ENCODE measurements around the gene DECR2. TPM values are rescaled to one million over a fixed set of nuclear protein-coding genes. Genes with fewer than 3 reads are reported as not detected.
A peak's percentile ranks its signal among the peaks of the same experiment; 100 is the strongest.

Gene DECR2
- total RNA-seq, 1 donor from 2014 or later = 8.4 TPM

- no peaks in the 10 kb centered on the region for H3K27me3 ChIP-seq (ENCODE audit: low read depth)
- no peak for TF ChIP-seq CTCF (IDR thresholded peaks at IDR 0.05; ENCODE audit: borderline replicate concordance)
- no peaks in the 10 kb centered on the region for H3K9me3 ChIP-seq (replicated peaks)
- no peak for DNase-seq
- H3K4me1 ChIP-seq = peaks cover 59% of the 10 kb centered on the region
- intact Hi-C loops (cut with micrococcal nuclease) = no loop called here
- no peak overlapping the region for H3K27ac ChIP-seq (replicated peaks)
- H3K4me3 ChIP-seq = peak overlapping the region; percentile 77
- H3K36me3 ChIP-seq = peaks cover 24% of the 10 kb centered on the region
Observed at GRCh38 chr16:379961-380761, 21.5 kb upstream of the DECR2 start.

- Histone ChIP-seq H3K4me1 (peaks cover 59% of the 10 kb centered on the region), H3K36me3 (peaks cover 20% of the 10 kb centered on the region), H3K27me3 (ENCODE audit: low read depth) (no peaks in the 10 kb centered on the region), H3K27ac (replicated peaks) (peak overlapping the region; percentile 83), H3K9me3 (replicated peaks) (no peaks in the 10 kb centered on the region), H3K4me3 (peak overlapping the region; percentile 77)
- intact Hi-C loops (cut with micrococcal nuclease) = no loop called here
- no peak for DNase-seq
- TF ChIP-seq CTCF (IDR thresholded peaks at IDR 0.05; ENCODE audit: borderline replicate concordance) = no peak
Observed at GRCh38 chr16:380762-381011, 21.0 kb upstream of the DECR2 start.

GRCh38 chr16:381012-381788, 20.5 kb upstream of the DECR2 start:
- H3K36me3 ChIP-seq = peaks cover 15% of the 10 kb centered on the region
- H3K4me1 ChIP-seq = peaks cover 61% of the 10 kb centered on the region
- no peak for DNase-seq
- no peaks in the 10 kb centered on the region for H3K9me3 ChIP-seq (replicated peaks)
- intact Hi-C loops (cut with micrococcal nuclease) = no loop called here
- no peaks in the 10 kb centered on the region for H3K27me3 ChIP-seq (ENCODE audit: low read depth)
- TF ChIP-seq CTCF (IDR thresholded peaks at IDR 0.05; ENCODE audit: borderline replicate concordance) = no peak
- peak overlapping the region; percentile 83 for H3K27ac ChIP-seq (replicated peaks)
- H3K4me3 ChIP-seq = peak overlapping the region; percentile 77

GRCh38 chr16:381789-382717, 19.6 kb upstream of the DECR2 start, which contains the start of gene PGAP6:
Gene PGAP6, minus strand, starts transcription at chr16:381978. Its CDS starts 157 bp downstream, at chr16:381821.
- H3K9me3 ChIP-seq (replicated peaks) = no peaks in the 10 kb centered on the region
- H3K36me3 ChIP-seq = peaks cover 6% of the 10 kb centered on the region
- H3K4me1 ChIP-seq = peaks cover 68% of the 10 kb centered on the region
- peak within 1 kb of the TSS; percentile 83 for H3K27ac ChIP-seq (replicated peaks)
- intact Hi-C loops (cut with micrococcal nuclease) = no loop called here
- DNase-seq = peak; percentile 68
- H3K4me3 ChIP-seq = peak within 1 kb of the TSS; percentile 77
- no peaks in the 10 kb centered on the region for H3K27me3 ChIP-seq (ENCODE audit: low read depth)
- TF ChIP-seq CTCF (IDR thresholded peaks at IDR 0.05; ENCODE audit: borderline replicate concordance) = no peak
